HG02642 (cell line): ENCODE data around the gene PDGFD.
"Not testable (repeated sequence)": the region's sequence is repeated elsewhere in the genome, so short reads cannot be mapped to it uniquely, and the experiment has no call there.

Experiments
- ATAC-seq: cut with Tn5 transposase; IDR thresholded peaks from one replicate; pipeline ENCODE4 v1.9.1; 2021; ENCODE audit warnings: mild to moderate bottlenecking; ENCODE audit not compliant: unreplicated experiment, poor library complexity

PDGFD gene

DNA sequence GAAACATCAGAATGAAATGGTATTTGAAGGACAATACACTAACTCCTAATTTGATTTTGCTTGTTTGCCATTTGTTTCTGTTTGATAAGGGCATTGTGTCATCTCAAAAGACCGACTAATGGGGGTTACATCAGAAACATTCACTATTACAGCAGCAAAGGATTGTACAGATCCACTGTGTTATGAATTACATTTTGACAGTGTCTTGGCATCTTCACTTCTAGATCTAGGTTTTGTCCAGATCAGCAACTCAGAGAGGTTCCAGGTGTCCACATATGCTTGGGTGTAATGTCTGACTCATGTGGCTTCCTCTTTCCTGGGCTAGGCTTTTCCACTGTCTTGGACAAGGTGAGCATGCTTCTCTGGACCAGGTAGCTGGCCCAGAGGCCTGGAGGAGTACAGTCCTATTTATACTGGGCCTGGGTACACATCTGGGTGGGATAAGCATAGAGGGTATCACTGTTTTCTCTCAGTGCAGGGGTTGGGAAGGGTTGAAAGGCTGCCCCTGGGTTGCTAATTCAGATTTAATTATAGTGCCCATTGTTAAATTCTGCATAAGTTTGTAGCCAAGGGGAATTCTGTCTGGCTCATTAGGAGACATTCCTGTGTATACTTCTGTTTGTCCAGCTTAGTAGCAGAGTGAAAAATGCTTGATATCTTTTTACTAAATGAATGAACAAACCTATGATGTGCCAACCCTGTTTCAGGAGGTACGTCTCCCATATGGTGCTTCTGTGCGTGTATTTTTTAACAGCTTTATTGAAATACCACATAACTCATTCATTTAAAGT, 103.7 kb downstream of the PDGFD start:
- no peak for ATAC-seq

DNA sequence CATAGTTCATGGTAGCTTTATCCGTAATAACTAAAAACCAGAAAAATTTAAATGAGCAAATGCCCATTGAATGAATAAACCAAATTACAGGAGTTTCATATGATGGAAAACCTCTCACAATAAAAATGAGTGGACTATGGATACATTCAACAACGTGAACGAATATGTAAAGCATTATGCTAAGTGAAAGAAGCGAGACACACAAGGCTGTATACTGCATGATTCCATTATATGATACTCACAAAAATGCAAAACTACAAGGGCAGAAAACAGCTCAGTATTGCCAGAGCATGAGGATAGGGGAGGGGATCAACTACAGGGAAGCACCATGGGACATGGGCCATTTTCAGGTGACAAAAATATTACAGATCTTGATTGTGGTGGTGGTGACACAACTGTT, 105.3 kb downstream of the PDGFD start:
- ATAC-seq = no peak

DNA sequence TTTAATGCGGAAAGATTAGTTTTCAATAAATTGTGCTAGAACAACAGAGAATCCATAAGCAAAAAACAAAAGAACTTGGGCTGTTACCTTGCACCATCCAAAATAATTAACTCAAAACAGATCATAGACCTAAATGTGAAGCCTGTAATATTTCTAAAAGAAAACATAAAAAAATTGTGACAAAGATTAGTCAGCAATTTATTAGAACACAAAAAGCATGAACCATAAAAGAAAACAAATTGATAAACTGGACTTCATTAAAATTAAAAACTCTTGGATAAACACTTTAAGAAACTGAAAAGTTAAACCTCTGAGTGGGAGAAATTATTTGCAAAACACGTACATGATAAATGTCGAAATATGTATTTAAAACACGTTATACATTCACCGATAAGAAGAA, 106.0 kb downstream of the PDGFD start:
- no peak for ATAC-seq

- ATAC-seq = no peak
Observed at GRCh38 chr11:104055596-104055995, 108.4 kb downstream of the PDGFD start.

GRCh38 chr11:104054911-104055529, 108.9 kb downstream of the PDGFD start:
- ATAC-seq = no peak

DNA sequence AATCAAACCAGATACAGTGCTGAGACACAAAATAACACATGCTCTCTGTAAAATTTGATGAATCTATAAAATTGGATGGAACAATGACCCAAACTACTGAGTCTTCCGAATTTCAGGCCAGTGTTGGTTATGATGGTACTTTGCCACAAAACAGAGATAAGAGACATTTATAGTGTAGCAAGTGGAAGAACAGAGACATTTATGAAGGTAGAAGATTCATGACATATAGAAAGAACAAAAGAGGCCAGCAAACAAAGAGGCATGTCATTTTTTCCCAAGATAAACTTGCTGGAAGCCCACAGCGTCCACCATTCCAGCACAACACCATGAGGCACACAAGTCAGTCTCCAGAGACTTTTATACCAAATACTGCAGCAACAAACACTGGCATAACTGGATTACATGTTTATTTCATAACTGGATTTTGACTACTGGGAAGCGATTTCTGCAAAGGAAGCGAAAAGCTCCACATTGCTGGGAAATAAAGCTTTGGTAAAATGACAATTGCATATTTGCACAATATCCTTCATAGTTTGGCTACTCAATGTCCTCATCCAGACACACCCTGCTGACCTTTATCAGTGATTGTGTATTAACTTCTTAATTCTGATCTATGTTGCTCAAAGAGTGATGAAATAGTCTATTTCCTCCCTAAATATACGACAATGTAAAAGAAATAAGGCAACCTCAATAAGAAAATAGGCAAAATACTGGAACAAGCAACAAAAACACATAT, 110.0 kb downstream of the PDGFD start:
- no peak for ATAC-seq

- ATAC-seq = no peak
Observed at GRCh38 chr11:104051778-104052177, 112.2 kb downstream of the PDGFD start.

GRCh38 chr11:104049116-104049515, 114.8 kb downstream of the PDGFD start:
- no peak for ATAC-seq

DNA sequence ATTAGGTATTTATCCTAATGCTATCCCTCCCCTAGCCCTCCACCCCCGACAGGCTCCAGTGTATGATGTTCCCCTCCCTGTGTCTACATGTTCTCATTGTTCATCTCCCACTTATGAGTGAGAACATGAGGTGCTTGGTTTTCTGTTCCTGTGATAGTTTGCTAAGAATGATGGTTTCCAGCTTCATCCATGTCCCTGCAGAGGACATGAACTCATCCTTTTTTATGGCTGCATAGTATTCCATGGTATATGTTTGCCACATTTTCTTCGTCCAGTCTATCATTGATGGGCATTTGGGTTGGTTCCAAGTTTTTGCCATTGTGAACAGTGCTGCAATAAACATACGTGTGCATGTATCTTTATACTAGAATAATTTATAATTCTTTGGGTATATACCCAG, 117.1 kb downstream of the PDGFD start:
- not testable (repeated sequence) for ATAC-seq

- no peak for ATAC-seq
Observed at GRCh38 chr11:104046331-104046730, 117.6 kb downstream of the PDGFD start.

DNA sequence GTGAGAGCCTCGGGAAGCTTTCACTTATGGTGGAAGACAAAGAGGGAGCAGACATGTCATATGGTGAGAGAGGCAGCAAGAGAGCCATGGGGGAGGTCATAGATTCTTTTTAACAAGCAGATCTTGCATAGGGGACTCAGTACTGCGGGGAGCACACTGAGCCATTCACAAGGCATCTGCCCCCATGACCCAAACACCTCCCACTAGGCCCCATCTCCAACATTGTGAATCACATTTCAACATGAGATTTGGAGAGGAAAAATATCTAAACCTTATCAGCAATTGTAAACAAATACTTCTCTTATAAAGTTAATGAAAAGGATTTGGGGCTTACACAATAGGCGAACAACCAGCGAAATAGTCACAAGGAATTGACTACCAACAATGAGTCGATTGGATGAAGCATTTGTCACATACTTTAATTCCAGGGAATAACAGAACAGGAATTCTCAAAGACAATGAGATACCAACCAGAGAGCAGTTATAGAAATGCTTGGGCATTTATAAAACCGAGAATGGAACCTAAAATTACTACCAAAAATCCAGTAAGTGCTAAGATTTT, 120.2 kb downstream of the PDGFD start:
- no peak for ATAC-seq

- no peak for ATAC-seq
Observed at GRCh38 chr11:104043142-104043541, 120.8 kb downstream of the PDGFD start.

GRCh38 chr11:104041792-104042191, 122.2 kb downstream of the PDGFD start:
- no peak for ATAC-seq

GRCh38 chr11:104036995-104037394, 127.0 kb downstream of the PDGFD start:
- ATAC-seq = no peak

DNA sequence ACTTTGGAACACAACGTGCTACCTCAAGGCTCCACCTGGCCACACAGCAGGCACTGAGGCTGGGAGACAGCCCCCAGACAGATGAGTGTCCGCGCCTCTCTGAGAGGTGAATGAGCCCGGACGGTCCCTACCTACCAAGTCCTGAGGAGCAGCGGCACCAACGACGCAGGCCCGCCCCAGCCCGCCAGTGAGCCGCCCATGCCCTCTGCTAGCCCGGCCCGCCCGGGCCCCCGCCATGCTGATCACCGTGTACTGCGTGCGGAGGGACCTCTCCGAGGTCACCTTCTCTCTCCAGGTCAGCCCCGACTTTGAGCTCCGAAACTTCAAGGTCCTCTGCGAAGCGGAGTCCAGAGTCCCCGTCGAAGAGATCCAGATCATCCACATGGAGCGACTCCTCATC, 127.4 kb downstream of the PDGFD start, which contains the start of gene DDI1:
Gene DDI1, plus strand, starts transcription at position 53 of the 400 bp plus-strand sequence. Its CDS starts 183 bp downstream, at position 236.
- ATAC-seq = no peak

GRCh38 chr11:104033561-104033960, 130.4 kb downstream of the PDGFD start:
- ATAC-seq = no peak

- no peak for ATAC-seq
Observed at GRCh38 chr11:104033134-104033533, 130.8 kb downstream of the PDGFD start.

- no peak for ATAC-seq
Observed at GRCh38 chr11:104028476-104029263, 135.3 kb downstream of the PDGFD start.

GRCh38 chr11:104024572-104024971, 139.4 kb downstream of the PDGFD start:
- no peak for ATAC-seq
